Psoas muscle (tissue), 8 donors: ENCODE data around the gene SLC15A5. TPM values are rescaled to one million over a fixed set of nuclear protein-coding genes. Genes with fewer than 3 reads are reported as not detected.

ENCODE experiments used
- ATAC-seq, 4 donors: fragments of 200-7000 bp; cut with Tn5 transposase; one replicate each; pipeline ENCODE4 v1.9.1; 2020; ENCODE audit warnings: moderate library complexity in 3 of 4, mild to moderate bottlenecking in 2 of 4
- DNase-seq, 2 donors: peaks; one replicate each; pipeline ENCODE4 v3.0.0-alpha.2; 2020
- H3K27ac ChIP-seq: fragments of 200-600 bp; one replicate; pipeline ENCODE4 v1.8.0; 2022
- H3K27me3 ChIP-seq, 3 donors: fragments of 200-600 bp in 1 of 3; one replicate each; pipeline versions ENCODE4 v1.6.1 to v1.8.0; 2013 to 2022; ENCODE audit warnings: low read length in 2 of 3, mild to moderate bottlenecking in 2 of 3, moderate library complexity in 1 of 3; ENCODE audit not compliant: insufficient read depth in 3 of 3
- H3K36me3 ChIP-seq, 2 donors: fragments of 200-600 bp in 1 of 2; one replicate each; pipeline versions ENCODE4 v1.6.1 to v1.8.0; 2013 to 2022; ENCODE audit warnings: low read depth in 1 of 2, mild to moderate bottlenecking in 1 of 2, moderate library complexity in 1 of 2; ENCODE audit not compliant: insufficient read depth in 1 of 2
- H3K4me1 ChIP-seq: fragments of 200-600 bp; one replicate; pipeline ENCODE4 v1.8.0; 2022
- H3K4me3 ChIP-seq: fragments of 200-600 bp; one replicate; pipeline ENCODE4 v1.8.0; 2022; ENCODE audit warnings: mild to moderate bottlenecking
- H3K9me3 ChIP-seq: fragments of 200-600 bp; one replicate; pipeline ENCODE4 v1.8.0; 2022
- WGBS, 3 donors: extraction: QIAGEN DNeasy Blood & Tissue Kit; methylation state at CpG; one replicate each; pipeline versions ENCODE4 v1.1.6 to v1.1.7; 2013; 5-methylcytosine and 5-hydroxymethylcytosine counted together
- intact Hi-C, 2 donors: fragments of 100-400 bp; cut with DNase I; formaldehyde crosslinking; loops; one replicate each; pipeline versions ENCODE4 v1.11.0 to v1.14.2; 2022
- polyA plus RNA-seq, 3 donors: library from polyadenylated mRNA; stranded (reverse); fragments of 200-250 nt; gene quantifications; one replicate each; pipeline ENCODE4 v1.2.3, GENCODE V29; 2013
- total RNA-seq, 4 donors: library from RNA; stranded (reverse); fragmentation: NEBNext Ultra II Directional in 2 of 4; extraction: Animal tissue kit (Norgen Biotek cat#: 25700) in 2 of 4; gene quantifications; one replicate each; pipeline versions ENCODE4 v1.2.1 to v1.2.4, GENCODE V29; 2021 to 2023
- TF ChIP-seq, protein P1 (sequence below): fragments of 200-600 bp; IDR thresholded peaks from one replicate; pipeline ENCODE4 v1.8.0; 2022; ENCODE audit warnings: antibody characterized with exemption
- donor health status: healthy with polysubstance abuse.
- donor health status: DM: no; HTN: no; CAD: no; lungs with moderate emphysema.
- donor health status: Bipolar disorder and iron deficiency.
- donor health status: healthy.
- donor health status: DM: yes; HTN: yes; CAD: no.
- donor health status: DM: no; HTN: no; CAD: no.
- donor health status: DM: no; HTN: no; CAD: no.
- donor health status: DM: yes; HTN: yes; CAD: no.

The SLC15A5 gene
- total and polyA plus RNA-seq, 7 donors = not detected

DNA sequence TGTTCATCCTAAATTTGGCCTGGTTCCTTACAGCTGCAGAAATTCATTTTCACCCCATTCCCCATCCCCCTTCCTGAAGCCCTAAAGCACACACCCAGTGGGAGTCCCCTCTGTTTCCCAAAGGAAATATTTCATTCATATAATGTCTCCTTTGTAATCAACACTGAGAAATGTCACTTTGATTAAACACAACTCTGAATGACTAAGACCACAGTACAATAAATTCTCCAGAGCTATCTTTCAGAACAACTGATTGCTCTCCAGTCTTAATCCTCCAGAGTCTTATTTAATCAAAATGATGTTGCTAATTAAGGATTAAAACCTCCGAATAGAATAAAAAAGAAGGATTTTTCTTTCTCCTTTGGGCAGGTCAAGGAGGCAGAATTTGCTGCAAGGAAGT, 6.4 kb downstream of the SLC15A5 start:
- ATAC-seq (no peak), DNase-seq (no peak)
- Histone ChIP-seq H3K4me1 (no peaks in the 10 kb centered on the region), H3K27ac (no peak overlapping the region), H3K36me3 (no peaks in the 10 kb centered on the region), H3K9me3 (no peaks in the 10 kb centered on the region), H3K4me3 (no peak overlapping the region), H3K27me3 (no peaks in the 10 kb centered on the region)
- TF ChIP-seq, protein P1, sequence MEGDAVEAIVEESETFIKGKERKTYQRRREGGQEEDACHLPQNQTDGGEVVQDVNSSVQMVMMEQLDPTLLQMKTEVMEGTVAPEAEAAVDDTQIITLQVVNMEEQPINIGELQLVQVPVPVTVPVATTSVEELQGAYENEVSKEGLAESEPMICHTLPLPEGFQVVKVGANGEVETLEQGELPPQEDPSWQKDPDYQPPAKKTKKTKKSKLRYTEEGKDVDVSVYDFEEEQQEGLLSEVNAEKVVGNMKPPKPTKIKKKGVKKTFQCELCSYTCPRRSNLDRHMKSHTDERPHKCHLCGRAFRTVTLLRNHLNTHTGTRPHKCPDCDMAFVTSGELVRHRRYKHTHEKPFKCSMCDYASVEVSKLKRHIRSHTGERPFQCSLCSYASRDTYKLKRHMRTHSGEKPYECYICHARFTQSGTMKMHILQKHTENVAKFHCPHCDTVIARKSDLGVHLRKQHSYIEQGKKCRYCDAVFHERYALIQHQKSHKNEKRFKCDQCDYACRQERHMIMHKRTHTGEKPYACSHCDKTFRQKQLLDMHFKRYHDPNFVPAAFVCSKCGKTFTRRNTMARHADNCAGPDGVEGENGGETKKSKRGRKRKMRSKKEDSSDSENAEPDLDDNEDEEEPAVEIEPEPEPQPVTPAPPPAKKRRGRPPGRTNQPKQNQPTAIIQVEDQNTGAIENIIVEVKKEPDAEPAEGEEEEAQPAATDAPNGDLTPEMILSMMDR = no peak
- intact Hi-C loops = no loop called here
- 27 to 41% (median 29%) methylated on average over 1 of the region's 1 CpG for WGBS, 3 donors

DNA sequence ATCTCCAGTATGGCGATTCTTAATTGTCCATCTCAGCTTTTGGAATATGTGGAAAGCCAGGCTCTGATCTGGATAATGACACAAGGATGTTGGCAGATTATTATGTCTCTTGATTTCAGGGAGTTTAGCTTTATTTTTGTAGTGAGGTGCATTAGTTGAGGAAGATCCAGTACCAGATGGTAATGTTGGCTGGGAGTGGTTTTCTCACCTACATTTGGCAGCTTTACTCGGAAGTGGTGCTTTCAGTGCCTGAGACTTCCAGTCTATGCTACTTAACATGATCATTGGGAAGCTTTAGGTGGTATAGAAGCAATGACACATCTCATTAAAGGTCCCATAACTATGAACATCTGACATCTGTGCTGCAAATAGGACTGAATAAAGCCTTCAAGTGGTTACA, 7.5 kb downstream of the SLC15A5 start:
- H3K27me3 ChIP-seq = no peaks in the 10 kb centered on the region
- no peaks in the 10 kb centered on the region for H3K9me3 ChIP-seq
- DNase-seq (no peak), ATAC-seq (no peak)
- 67 to 88% (median 69%) methylated on average over 2 of the region's 2 CpGs for WGBS, 3 donors
- H3K4me3 ChIP-seq = no peak overlapping the region
- H3K36me3 ChIP-seq = no peaks in the 10 kb centered on the region
- TF ChIP-seq, protein P1 = no peak
- no peaks in the 10 kb centered on the region for H3K4me1 ChIP-seq
- intact Hi-C loops = no loop called here
- no peak overlapping the region for H3K27ac ChIP-seq

DNA sequence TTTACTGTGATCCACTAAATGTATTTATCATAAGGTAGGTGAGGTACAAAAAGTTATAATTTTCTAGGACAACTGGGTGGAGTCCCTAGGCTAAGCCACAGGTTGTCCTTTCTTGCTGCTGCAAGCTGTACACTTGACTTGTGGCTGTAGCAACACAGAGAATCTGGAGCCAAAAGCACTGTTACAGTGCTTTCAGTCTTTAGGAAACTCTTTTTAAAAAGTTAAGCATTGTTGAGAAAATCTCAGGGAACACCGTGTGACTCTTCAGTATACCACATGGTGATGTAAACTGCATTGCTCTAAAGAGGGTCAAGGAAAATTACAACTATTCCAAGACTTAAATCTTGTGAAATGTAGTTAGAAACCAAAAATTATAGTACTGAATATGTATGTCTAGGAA, 11.4 kb downstream of the SLC15A5 start:
- TF ChIP-seq, protein P1 = no peak
- H3K36me3 ChIP-seq = no peaks in the 10 kb centered on the region
- DNase-seq (no peak), ATAC-seq (no peak)
- intact Hi-C loops = no loop called here
- 46 to 59% (median 52%) methylated on average over 1 of the region's 1 CpG for WGBS, 3 donors
- no peaks in the 10 kb centered on the region for H3K4me1 ChIP-seq
- H3K9me3 ChIP-seq = no peaks in the 10 kb centered on the region
- no peak overlapping the region for H3K4me3 ChIP-seq
- H3K27me3 ChIP-seq = no peaks in the 10 kb centered on the region
- H3K27ac ChIP-seq = no peak overlapping the region

DNA sequence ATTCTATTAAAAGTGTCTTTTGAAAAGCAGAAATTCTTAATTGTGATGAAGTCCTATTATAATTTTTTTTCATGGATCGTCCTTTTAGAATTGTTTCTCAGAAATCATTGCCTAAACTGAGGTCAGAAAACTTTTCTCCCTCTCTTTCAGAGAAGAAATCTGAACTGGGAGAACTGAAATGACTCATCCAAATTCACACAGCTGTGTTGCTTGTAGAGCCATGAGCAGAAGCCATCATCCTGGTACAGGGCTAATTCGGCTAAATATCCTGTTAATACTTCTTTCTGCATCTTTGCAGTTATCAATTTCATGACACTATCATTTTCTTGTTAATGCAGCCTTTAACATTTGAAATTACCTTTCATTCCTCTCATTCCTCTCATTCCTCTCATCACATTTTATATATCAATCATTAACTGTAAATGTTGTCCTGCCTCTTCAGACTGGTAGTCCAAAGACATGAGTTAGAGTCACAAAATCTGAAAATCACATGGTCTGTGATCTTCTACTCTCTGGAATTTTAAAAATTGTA, 15.5 kb downstream of the SLC15A5 start:
- no peaks in the 10 kb centered on the region for H3K36me3 ChIP-seq

More for the DNA sequence above, 15.5 kb downstream of the SLC15A5 start:
- no peaks in the 10 kb centered on the region for H3K9me3 ChIP-seq
- no peak overlapping the region for H3K4me3 ChIP-seq
- TF ChIP-seq, protein P1 = no peak
- no peak overlapping the region for H3K27ac ChIP-seq
- intact Hi-C loops = no loop called here
- ATAC-seq (no peak), DNase-seq (no peak)
- no peaks in the 10 kb centered on the region for H3K4me1 ChIP-seq
- no peaks in the 10 kb centered on the region for H3K27me3 ChIP-seq
- WGBS, 3 donors = 73 to 81% (median 78%) methylated on average over 2 of the region's 2 CpGs
